IMR-90 (cell line): ENCODE data around the gene TEDC2. TPM values are rescaled to one million over a fixed set of nuclear protein-coding genes. Genes with fewer than 3 reads are reported as not detected.

Source experiments
- ATAC-seq: fragments of 200-7000 bp; cut with Tn5 transposase; 2 replicates; pipeline ENCODE4 v1.9.1; 2020; ENCODE audit warnings: low read depth, mild to moderate bottlenecking, moderate library complexity
- BruUV-seq: library from RNA; stranded (reverse); fragments of 400-500 nt; replicated peaks from 2 replicates; lab custom pipeline; 2021; lab: Mats Ljungman, UMichigan
- CTCF ChIA-PET: fragments of 300-600 bp; formaldehyde crosslinking; extraction: SDS; loops from one replicate; lab custom pipeline; 2021; ENCODE audit warnings: antibody characterized with exemption; lab: Yijun Ruan, JAX
- POLR2A ChIA-PET: fragments of 300-600 bp; sonication (Branson Sonifier 250); formaldehyde crosslinking; loops from one replicate; lab custom pipeline; 2022; ENCODE audit warnings: antibody characterized with exemption; ENCODE audit not compliant: unreplicated experiment; lab: Charles Lee
- DNase-seq: peaks from one replicate; pipeline ENCODE4 v3.0.0; 2013
- H2AFZ ChIP-seq: replicated peaks from 2 replicates; pipeline ENCODE3; 2013; ENCODE audit warnings: low read length, mild to moderate bottlenecking; ENCODE audit not compliant: poor library complexity
- H2AK5ac ChIP-seq: 2 replicates; pipeline ENCODE4 v1.6.1; 2013; ENCODE audit warnings: low read depth, low read length, inconsistent platforms
- H2AK9ac ChIP-seq: replicated peaks from 2 replicates; pipeline ENCODE3; 2013; ENCODE audit warnings: mild to moderate bottlenecking, low read depth, low read length, moderate library complexity; ENCODE audit not compliant: poor library complexity
- H2BK120ac ChIP-seq: 2 replicates; pipeline ENCODE4 v1.6.1; 2013; ENCODE audit warnings: low read depth, low read length, inconsistent platforms
- H2BK15ac ChIP-seq: 3 replicates; pipeline ENCODE4 v1.6.1; 2013; ENCODE audit warnings: low read depth, low read length, inconsistent platforms
- H2BK20ac ChIP-seq: 2 replicates; pipeline ENCODE4 v1.6.1; 2013; ENCODE audit warnings: low read depth, mild to moderate bottlenecking, inconsistent platforms, low read length, moderate library complexity
- H2BK5ac ChIP-seq: 2 replicates; pipeline ENCODE4 v1.6.1; 2013; ENCODE audit warnings: mild to moderate bottlenecking, low read depth, low read length, inconsistent platforms; ENCODE audit not compliant: poor library complexity, severe bottlenecking
- H3K14ac ChIP-seq: replicated peaks from 2 replicates; pipeline ENCODE4 v1.6.1; 2013; ENCODE audit warnings: low read depth, low read length, inconsistent platforms
- H3K18ac ChIP-seq: 2 replicates; pipeline ENCODE4 v1.6.1; 2013; ENCODE audit warnings: low read depth, low read length, control low read depth
- H3K23ac ChIP-seq: 2 replicates; pipeline ENCODE4 v1.6.1; 2013; ENCODE audit warnings: low read depth, low read length, inconsistent platforms
- H3K27ac ChIP-seq: 2 replicates; pipeline ENCODE4 v1.5.1; 2013; ENCODE audit warnings: mild to moderate bottlenecking, control low read depth, low read length; ENCODE audit not compliant: insufficient read depth
- H3K27me3 ChIP-seq: 2 replicates; pipeline ENCODE4 v1.6.1; 2013; ENCODE audit warnings: low read length; ENCODE audit not compliant: control insufficient read depth, insufficient read depth
- H3K36me3 ChIP-seq: 2 replicates; pipeline ENCODE4 v1.6.1; 2013; ENCODE audit warnings: low read length, mixed read lengths; ENCODE audit not compliant: control insufficient read depth, insufficient read depth
- H3K4ac ChIP-seq: 2 replicates; pipeline ENCODE4 v1.6.1; 2013; ENCODE audit warnings: low read depth, low read length, inconsistent platforms
- H3K4me1 ChIP-seq: 2 replicates; pipeline ENCODE4 v1.6.1; 2013; ENCODE audit warnings: low read length, mixed read lengths; ENCODE audit not compliant: control insufficient read depth, insufficient read depth
- H3K4me2 ChIP-seq: 2 replicates; pipeline ENCODE4 v1.6.1; 2013; ENCODE audit warnings: low read depth, mild to moderate bottlenecking, control low read depth, low read length, moderate library complexity
- H3K4me3 ChIP-seq: 2 replicates; pipeline ENCODE4 v1.5.1; 2013; ENCODE audit warnings: low read depth, mild to moderate bottlenecking, control low read depth, low read length, moderate library complexity; ENCODE audit not compliant: insufficient read depth
- H3K56ac ChIP-seq: 2 replicates; pipeline ENCODE4 v1.6.1; 2013; ENCODE audit warnings: low read length, inconsistent platforms; ENCODE audit not compliant: insufficient read depth; ENCODE audit errors: extremely low read depth
- H3K79me1 ChIP-seq, 2 experiments: 2 replicates each; pipeline ENCODE4 v1.6.1; 2013; ENCODE audit warnings: low read length in 2 of 2, inconsistent platforms in 1 of 2, low read depth in 1 of 2
- H3K9ac ChIP-seq: 2 replicates; pipeline ENCODE4 v1.6.1; 2013; ENCODE audit warnings: low read depth, low read length, control low read depth
- H3K9me1 ChIP-seq: 2 replicates; pipeline ENCODE4 v1.6.1; 2013; ENCODE audit warnings: low read length, inconsistent platforms; ENCODE audit not compliant: insufficient read depth
- H3K9me3 ChIP-seq: 2 replicates; pipeline ENCODE4 v1.6.1; 2013; ENCODE audit warnings: low read length; ENCODE audit not compliant: control insufficient read depth, insufficient read depth
- H4K20me1 ChIP-seq: 2 replicates; pipeline ENCODE4 v1.6.1; 2013; ENCODE audit warnings: low read length, inconsistent platforms; ENCODE audit not compliant: insufficient read depth
- H4K5ac ChIP-seq: 2 replicates; pipeline ENCODE4 v1.6.1; 2013; ENCODE audit warnings: mild to moderate bottlenecking, low read depth, low read length, control low read depth
- H4K8ac ChIP-seq, 2 experiments: 2 replicates each; pipeline ENCODE4 v1.6.1; 2013; ENCODE audit warnings: low read depth in 2 of 2, low read length in 2 of 2, control low read depth in 1 of 2, inconsistent platforms in 1 of 2
- H4K91ac ChIP-seq: 2 replicates; pipeline ENCODE4 v1.6.1; 2013; ENCODE audit warnings: low read depth, low read length, inconsistent platforms; ENCODE audit not compliant: insufficient read depth
- ELK1 ChIP-seq: fragments of 150-350 bp; IDR thresholded peaks from 2 replicates; pipeline ENCODE4 v1.6.1; 2016; ENCODE audit warnings: low read depth, mild to moderate bottlenecking, low read length, moderate library complexity, borderline replicate concordance
- WGBS, 2 experiments: methylation state at CpG; one replicate each; pipeline versions ENCODE4 v1.1.5 to v1.1.7; 2013; ENCODE audit warnings: missing lambda C conversion rate in 2 of 2; ENCODE audit not compliant: insufficient read length in 1 of 2; ENCODE audit errors: extremely low coverage in 2 of 2; 5-methylcytosine and 5-hydroxymethylcytosine counted together
- dilution Hi-C: fragments of 300-500 bp; cut with HindIII; formaldehyde crosslinking; loops from one replicate; pipeline ENCODE4 v1.14.3; 2018; ENCODE audit warnings: low sequenced_read_pairs; ENCODE audit not compliant: unreplicated experiment
- in situ Hi-C: fragments of 300-500 bp; cut with MboI; formaldehyde crosslinking; loops from 3 replicates; pipeline ENCODE4 v1.14.3; 2019; ENCODE audit warnings: low sequenced_read_pairs, inconsistent platforms, mixed read lengths
- intact Hi-C: fragments of 100-400 bp; cut with micrococcal nuclease; formaldehyde crosslinking; loops from 2 replicates; pipeline ENCODE4 v1.10.0; 2022
- polyA plus RNA-seq, 3 experiments: library from polyadenylated mRNA; depleted of rRNA; stranded (reverse); fragments of >200 nt; gene quantifications; 2 replicates each; pipeline ENCODE4 v1.2.3, GENCODE V29; 2012; ENCODE audit warnings: low replicate concordance in 1 of 3
- total RNA-seq: library from RNA; depleted of rRNA; stranded (reverse); fragments of >200 nt; gene quantifications from 2 replicates; pipeline ENCODE4 v1.2.3, GENCODE V29; 2012

TEDC2 gene
- total and polyA plus RNA-seq, 2 of the 4 experiments (the other 2 are of a cell fraction) = 3.6 to 7.3 TPM

DNA sequence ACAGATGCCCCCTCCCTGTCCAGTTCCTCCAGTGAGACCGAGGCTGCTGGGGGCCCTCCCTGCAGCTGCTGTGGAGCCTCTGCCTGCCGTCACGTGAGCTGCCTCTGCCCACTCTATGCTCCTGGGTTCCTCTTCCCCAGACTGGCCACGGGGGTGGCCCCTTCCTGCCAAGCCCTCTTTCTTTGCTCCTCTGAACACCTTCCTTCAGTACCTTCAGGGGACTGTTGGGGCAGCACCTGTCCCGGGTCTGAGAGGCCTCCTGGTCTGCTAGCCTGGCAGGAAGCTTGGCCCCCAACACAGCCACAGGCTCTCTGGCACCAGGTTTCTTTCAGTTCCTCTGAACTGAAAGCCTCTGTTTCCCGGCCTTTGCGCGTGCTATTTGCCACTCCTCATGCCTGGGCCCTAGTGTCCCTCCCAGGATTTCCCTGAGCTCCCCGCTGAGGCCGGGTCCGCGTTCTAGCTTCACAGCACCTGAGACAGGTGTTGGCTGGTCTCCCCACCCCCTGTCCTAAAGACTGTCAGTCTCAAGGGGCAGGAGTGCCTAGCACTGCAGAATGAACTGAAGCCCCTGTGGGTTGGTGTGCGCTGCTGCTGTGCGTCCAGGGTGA, 47.2 kb downstream of the TEDC2 start:
- Histone ChIP-seq H3K56ac (no peak overlapping the region), H2BK20ac (no peak overlapping the region), H3K18ac (no peak overlapping the region), H2BK120ac (no peak overlapping the region), H4K91ac (no peak overlapping the region), H3K4me2 (no peak overlapping the region), H2AK9ac (peak overlapping the region; percentile 10), H3K9ac (no peak overlapping the region), H3K23ac (no peak overlapping the region), H3K4ac (no peak overlapping the region), H4K20me1 (0 out of 2 replicates have a peak, but pooled peaks cover 2% of the 10 kb centered on the region), H2BK5ac (no peak overlapping the region), H3K4me3 (no peak overlapping the region), H4K5ac (no peak overlapping the region), H3K14ac (no peak overlapping the region), H3K27ac (no peak overlapping the region), H3K9me1 (peaks cover 3% of the 10 kb centered on the region; the same call in 1 of the 2 replicates), H4K8ac (no peak overlapping the region), H3K79me1 (peaks cover 0 to 11% of the 10 kb centered on the region in 2 experiments; a peak in 1 of 4 replicates), H3K9me3 (no peaks in the 10 kb centered on the region), H3K27me3 (no peaks in the 10 kb centered on the region), H3K4me1 (peaks cover 12% of the 10 kb centered on the region), H3K36me3 (no peaks in the 10 kb centered on the region), H2AK5ac (no peak overlapping the region), H2AFZ (no peak overlapping the region), H2BK15ac (no peak overlapping the region)
- no peak for TF ChIP-seq ELK1
- WGBS, 2 experiments = 87% methylated on average over 14 of the region's 14 CpGs; no CpG with 5 or more reads in 1 of the 2 experiments
- DNase-seq (no peak), ATAC-seq (no peak)
- dilution Hi-C loops (no loop called here), intact Hi-C loops (no loop called here), in situ Hi-C loops (loop anchor here (10.0 kb wide), 1 partner anchor 252 kb away; the partner anchor contains the start of gene ECI1)
- CTCF ChIA-PET = interaction anchor here (0.6 kb wide), 1 partner anchor 44 kb away, joined by 5 read pairs; no protein-coding TSS in a partner anchor
- BruUV-seq = no TSS peak
- POLR2A ChIA-PET = no interaction called here
